22Rv1 (cell line): ENCODE data around the gene HLF.

ENCODE experiments used
- ZFX ChIP-seq: fragments of 450-650 bp; IDR thresholded peaks from 2 replicates; pipeline ENCODE4 v1.6.1; 2017; ENCODE audit warnings: antibody characterized with exemption, borderline replicate concordance
- TF ChIP-seq, protein P1 (sequence below): fragments of 450-650 bp; IDR thresholded peaks from 2 replicates; pipeline ENCODE4 v1.5.1; 2017; ENCODE audit warnings: mild to moderate bottlenecking

DNA sequence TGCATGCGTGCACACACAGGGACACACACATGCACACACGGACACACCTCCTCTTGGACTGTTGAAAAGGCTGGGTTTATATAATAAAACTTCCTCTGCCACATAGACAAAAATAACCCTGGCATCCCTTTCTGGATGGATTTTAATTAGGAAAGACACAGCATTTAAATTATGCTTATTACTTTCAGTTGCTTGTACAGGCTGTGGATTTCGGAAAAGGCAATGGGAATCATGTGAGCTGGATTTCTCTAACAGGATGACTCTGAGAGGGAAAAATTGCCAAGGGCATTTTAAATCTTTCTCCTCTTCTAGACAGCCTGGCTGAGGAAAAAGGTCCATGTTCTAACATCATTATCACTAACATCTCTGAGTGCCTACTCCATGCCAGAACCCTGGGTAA is 75.9 kb downstream of the HLF start:
- TF ChIP-seq, protein P1, sequence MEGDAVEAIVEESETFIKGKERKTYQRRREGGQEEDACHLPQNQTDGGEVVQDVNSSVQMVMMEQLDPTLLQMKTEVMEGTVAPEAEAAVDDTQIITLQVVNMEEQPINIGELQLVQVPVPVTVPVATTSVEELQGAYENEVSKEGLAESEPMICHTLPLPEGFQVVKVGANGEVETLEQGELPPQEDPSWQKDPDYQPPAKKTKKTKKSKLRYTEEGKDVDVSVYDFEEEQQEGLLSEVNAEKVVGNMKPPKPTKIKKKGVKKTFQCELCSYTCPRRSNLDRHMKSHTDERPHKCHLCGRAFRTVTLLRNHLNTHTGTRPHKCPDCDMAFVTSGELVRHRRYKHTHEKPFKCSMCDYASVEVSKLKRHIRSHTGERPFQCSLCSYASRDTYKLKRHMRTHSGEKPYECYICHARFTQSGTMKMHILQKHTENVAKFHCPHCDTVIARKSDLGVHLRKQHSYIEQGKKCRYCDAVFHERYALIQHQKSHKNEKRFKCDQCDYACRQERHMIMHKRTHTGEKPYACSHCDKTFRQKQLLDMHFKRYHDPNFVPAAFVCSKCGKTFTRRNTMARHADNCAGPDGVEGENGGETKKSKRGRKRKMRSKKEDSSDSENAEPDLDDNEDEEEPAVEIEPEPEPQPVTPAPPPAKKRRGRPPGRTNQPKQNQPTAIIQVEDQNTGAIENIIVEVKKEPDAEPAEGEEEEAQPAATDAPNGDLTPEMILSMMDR, result no peak
- TF ChIP-seq ZFX, result no peak
